ENCODE measurements around the gene CGN. TPM values are rescaled to one million over a fixed set of nuclear protein-coding genes. Genes with fewer than 3 reads are reported as not detected.

Gene CGN
- total and polyA plus RNA-seq, 2 experiments from 2014 or later, result 11.8 to 37.0 TPM

DNA sequence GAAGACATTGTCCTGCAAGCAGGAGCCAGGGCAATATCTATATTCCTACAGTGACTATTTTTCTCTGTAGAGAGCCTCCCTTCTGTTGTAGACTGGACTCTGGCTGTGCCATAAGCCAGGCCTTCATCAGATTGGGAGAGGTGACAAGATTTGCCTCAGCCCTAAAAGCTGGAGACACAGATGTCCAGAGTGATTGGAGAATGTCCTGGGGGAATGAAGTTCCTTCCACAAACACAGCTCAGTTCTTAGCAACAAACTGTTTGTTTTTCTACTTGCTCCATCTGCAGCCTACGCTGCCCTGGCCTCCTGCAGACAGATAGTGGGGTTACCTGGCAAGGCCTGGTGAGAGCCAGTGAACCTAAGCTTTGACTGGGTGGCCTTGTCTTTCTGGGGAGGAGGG, 70.7 kb downstream of the CGN start (continued):
- TF ChIP-seq, protein P1, sequence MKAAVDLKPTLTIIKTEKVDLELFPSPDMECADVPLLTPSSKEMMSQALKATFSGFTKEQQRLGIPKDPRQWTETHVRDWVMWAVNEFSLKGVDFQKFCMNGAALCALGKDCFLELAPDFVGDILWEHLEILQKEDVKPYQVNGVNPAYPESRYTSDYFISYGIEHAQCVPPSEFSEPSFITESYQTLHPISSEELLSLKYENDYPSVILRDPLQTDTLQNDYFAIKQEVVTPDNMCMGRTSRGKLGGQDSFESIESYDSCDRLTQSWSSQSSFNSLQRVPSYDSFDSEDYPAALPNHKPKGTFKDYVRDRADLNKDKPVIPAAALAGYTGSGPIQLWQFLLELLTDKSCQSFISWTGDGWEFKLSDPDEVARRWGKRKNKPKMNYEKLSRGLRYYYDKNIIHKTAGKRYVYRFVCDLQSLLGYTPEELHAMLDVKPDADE (IDR thresholded peaks at IDR 0.05), result no peak
- TF ChIP-seq, protein P2, sequence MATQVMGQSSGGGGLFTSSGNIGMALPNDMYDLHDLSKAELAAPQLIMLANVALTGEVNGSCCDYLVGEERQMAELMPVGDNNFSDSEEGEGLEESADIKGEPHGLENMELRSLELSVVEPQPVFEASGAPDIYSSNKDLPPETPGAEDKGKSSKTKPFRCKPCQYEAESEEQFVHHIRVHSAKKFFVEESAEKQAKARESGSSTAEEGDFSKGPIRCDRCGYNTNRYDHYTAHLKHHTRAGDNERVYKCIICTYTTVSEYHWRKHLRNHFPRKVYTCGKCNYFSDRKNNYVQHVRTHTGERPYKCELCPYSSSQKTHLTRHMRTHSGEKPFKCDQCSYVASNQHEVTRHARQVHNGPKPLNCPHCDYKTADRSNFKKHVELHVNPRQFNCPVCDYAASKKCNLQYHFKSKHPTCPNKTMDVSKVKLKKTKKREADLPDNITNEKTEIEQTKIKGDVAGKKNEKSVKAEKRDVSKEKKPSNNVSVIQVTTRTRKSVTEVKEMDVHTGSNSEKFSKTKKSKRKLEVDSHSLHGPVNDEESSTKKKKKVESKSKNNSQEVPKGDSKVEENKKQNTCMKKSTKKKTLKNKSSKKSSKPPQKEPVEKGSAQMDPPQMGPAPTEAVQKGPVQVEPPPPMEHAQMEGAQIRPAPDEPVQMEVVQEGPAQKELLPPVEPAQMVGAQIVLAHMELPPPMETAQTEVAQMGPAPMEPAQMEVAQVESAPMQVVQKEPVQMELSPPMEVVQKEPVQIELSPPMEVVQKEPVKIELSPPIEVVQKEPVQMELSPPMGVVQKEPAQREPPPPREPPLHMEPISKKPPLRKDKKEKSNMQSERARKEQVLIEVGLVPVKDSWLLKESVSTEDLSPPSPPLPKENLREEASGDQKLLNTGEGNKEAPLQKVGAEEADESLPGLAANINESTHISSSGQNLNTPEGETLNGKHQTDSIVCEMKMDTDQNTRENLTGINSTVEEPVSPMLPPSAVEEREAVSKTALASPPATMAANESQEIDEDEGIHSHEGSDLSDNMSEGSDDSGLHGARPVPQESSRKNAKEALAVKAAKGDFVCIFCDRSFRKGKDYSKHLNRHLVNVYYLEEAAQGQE (IDR thresholded peaks at IDR 0.05; ENCODE audit: unreplicated experiment), result no peak
- TF ChIP-seq ZNF114 (CRISPR knock-in tag; IDR thresholded peaks at IDR 0.05), result no peak
- no peak for TF ChIP-seq STAT1 (IDR thresholded peaks at IDR 0.05; ENCODE audit: unreplicated experiment)

DNA sequence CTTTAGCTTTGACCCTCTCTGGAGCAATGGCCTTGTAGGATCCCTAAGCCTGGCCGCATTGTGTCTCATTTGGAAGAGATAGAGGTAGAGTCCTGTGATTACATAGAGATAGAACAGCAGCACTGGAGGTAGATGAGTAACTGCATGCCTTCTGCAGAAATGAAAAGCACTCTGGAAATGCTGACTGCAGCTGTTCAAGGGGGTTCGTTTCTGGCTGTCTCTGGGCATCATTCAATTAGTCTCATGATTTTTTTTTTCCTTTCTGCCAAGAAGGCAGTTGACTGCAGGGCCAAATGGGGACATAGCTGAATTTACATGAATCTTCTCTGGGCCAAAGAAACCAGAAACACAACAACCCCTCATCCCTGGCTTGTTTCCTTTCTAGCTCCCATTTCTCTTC, 72.6 kb downstream of the CGN start:
- no peaks in the 10 kb centered on the region for H3K36me3 ChIP-seq (ENCODE audit: insufficient read depth)
- H3K4me1 ChIP-seq (ENCODE audit: insufficient read depth), result 0 out of 2 replicates have a peak, but pooled peaks cover 5% of the 10 kb centered on the region
- no peak overlapping the region for H3K4me3 ChIP-seq
- ATAC-seq, result no peak
- Mint-ChIP-seq H3K4me3 (no peak overlapping the region), H3K36me3 (ENCODE audit: low read depth) (peaks cover 8% of the 10 kb centered on the region; the same call in 1 of the 3 replicates), H3K27me3 (ENCODE audit: insufficient read depth, low read depth, poor library complexity) (peaks cover 2% of the 10 kb centered on the region), H3K27ac (no peak overlapping the region), H3K9me3 (no peaks in the 10 kb centered on the region; the same call in 2 of the 3 replicates), H3K4me1 (peaks cover 6% of the 10 kb centered on the region)
- H3K79me2 ChIP-seq (replicated peaks; ENCODE audit: insufficient read depth), result no peaks in the 10 kb centered on the region
- H2AFZ ChIP-seq, result no peak overlapping the region
- no peaks in the 10 kb centered on the region for H4K20me1 ChIP-seq (replicated peaks; ENCODE audit: insufficient read depth)
- no peaks in the 10 kb centered on the region for H3K27me3 ChIP-seq (ENCODE audit: insufficient read depth)
- no peaks in the 10 kb centered on the region for H3K9me2 ChIP-seq (ENCODE audit: insufficient read depth)
- H3K4me2 ChIP-seq, result no peak overlapping the region
- no peak overlapping the region for H3K27ac ChIP-seq (ENCODE audit: low read depth)
- no peak for DNase-seq (ENCODE audit: low spot score)
- no peaks in the 10 kb centered on the region for H3F3A ChIP-seq (replicated peaks; ENCODE audit: low read depth)
- TF ChIP-seq, protein P2 (IDR thresholded peaks at IDR 0.05; ENCODE audit: unreplicated experiment), result no peak
- TF ChIP-seq ZNF114 (CRISPR knock-in tag; IDR thresholded peaks at IDR 0.05) (no peak), POLR2AphosphoS5 (IDR thresholded peaks at IDR 0.05; ENCODE audit: low read depth) (no peak), EZH2 (IDR thresholded peaks at IDR 0.05; ENCODE audit: low read depth, unreplicated experiment) (no peak), CREB1 (CRISPR knock-in tag; IDR thresholded peaks at IDR 0.05; ENCODE audit: low read depth) (no peak), JUNB (IDR thresholded peaks at IDR 0.05; ENCODE audit: unreplicated experiment) (no peak), NANOG (IDR thresholded peaks at IDR 0.05; ENCODE audit: borderline replicate concordance) (no peak), ZNF331 (CRISPR knock-in tag; IDR thresholded peaks at IDR 0.05; ENCODE audit: low read depth) (no peak), EZH2phosphoT487 (IDR thresholded peaks at IDR 0.05; ENCODE audit: unreplicated experiment) (no peak), STAT1 (IDR thresholded peaks at IDR 0.05; ENCODE audit: unreplicated experiment) (no peak)
- TF ChIP-seq, protein P3, sequence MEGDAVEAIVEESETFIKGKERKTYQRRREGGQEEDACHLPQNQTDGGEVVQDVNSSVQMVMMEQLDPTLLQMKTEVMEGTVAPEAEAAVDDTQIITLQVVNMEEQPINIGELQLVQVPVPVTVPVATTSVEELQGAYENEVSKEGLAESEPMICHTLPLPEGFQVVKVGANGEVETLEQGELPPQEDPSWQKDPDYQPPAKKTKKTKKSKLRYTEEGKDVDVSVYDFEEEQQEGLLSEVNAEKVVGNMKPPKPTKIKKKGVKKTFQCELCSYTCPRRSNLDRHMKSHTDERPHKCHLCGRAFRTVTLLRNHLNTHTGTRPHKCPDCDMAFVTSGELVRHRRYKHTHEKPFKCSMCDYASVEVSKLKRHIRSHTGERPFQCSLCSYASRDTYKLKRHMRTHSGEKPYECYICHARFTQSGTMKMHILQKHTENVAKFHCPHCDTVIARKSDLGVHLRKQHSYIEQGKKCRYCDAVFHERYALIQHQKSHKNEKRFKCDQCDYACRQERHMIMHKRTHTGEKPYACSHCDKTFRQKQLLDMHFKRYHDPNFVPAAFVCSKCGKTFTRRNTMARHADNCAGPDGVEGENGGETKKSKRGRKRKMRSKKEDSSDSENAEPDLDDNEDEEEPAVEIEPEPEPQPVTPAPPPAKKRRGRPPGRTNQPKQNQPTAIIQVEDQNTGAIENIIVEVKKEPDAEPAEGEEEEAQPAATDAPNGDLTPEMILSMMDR (conservative IDR thresholded peaks at IDR 0.05; ENCODE audit: low read depth in 2 of 2), result no peak
- TF ChIP-seq, protein P1 (IDR thresholded peaks at IDR 0.05), result no peak

Data from GM23338 (cell line).